H9 (cell line): Measurements from ENCODE around the gene CTXN3. TPM values are rescaled to one million over a fixed set of nuclear protein-coding genes. Genes with fewer than 3 reads are reported as not detected.

ENCODE experiments used
- DNase-seq: peaks from one replicate; pipeline ENCODE4 v3.0.0-alpha.2; 2017
- H2AFZ ChIP-seq: one replicate; pipeline ENCODE4 v1.6.1; 2013; ENCODE audit warnings: mild to moderate bottlenecking, low read length, control low read depth, moderate library complexity
- H2AK5ac ChIP-seq: 2 replicates; pipeline ENCODE4 v1.6.1; 2013; ENCODE audit warnings: low read length, control low read depth, mixed read lengths; ENCODE audit not compliant: insufficient read length
- H2BK120ac ChIP-seq: one replicate; pipeline ENCODE4 v1.6.1; 2013; ENCODE audit warnings: low read depth, mild to moderate bottlenecking, low read length, control low read depth, inconsistent platforms; ENCODE audit not compliant: poor library complexity, severe bottlenecking
- H2BK12ac ChIP-seq: 2 replicates; pipeline ENCODE4 v1.6.1; 2013; ENCODE audit warnings: low read length, control low read depth, mixed read lengths, low read depth; ENCODE audit not compliant: insufficient read length
- H2BK15ac ChIP-seq: 2 replicates; pipeline ENCODE4 v1.6.1; 2013; ENCODE audit warnings: low read depth, low read length, control low read depth
- H2BK20ac ChIP-seq: one replicate; pipeline ENCODE4 v1.6.1; 2013; ENCODE audit warnings: low read depth, mild to moderate bottlenecking, low read length, control low read depth, inconsistent platforms; ENCODE audit not compliant: poor library complexity, severe bottlenecking
- H2BK5ac ChIP-seq: 2 replicates; pipeline ENCODE4 v1.6.1; 2013; ENCODE audit warnings: low read length, control low read depth, mixed read lengths; ENCODE audit not compliant: insufficient read length
- H3K14ac ChIP-seq: 2 replicates; pipeline ENCODE4 v1.6.1; 2013; ENCODE audit warnings: low read length, control low read depth; ENCODE audit not compliant: insufficient read depth
- H3K18ac ChIP-seq: 2 replicates; pipeline ENCODE4 v1.6.1; 2013; ENCODE audit warnings: low read depth, mild to moderate bottlenecking, mixed read lengths, low read length, control low read depth; ENCODE audit not compliant: insufficient read length
- H3K23ac ChIP-seq: 2 replicates; pipeline ENCODE4 v1.6.1; 2013; ENCODE audit warnings: low read length, control low read depth, mixed read lengths, low read depth; ENCODE audit not compliant: insufficient read length
- H3K23me2 ChIP-seq: 2 replicates; pipeline ENCODE4 v1.6.1; 2013; ENCODE audit warnings: low read depth, mild to moderate bottlenecking, mixed read lengths, low read length, control low read depth; ENCODE audit not compliant: insufficient read length, poor library complexity, severe bottlenecking
- H3K27ac ChIP-seq: 2 replicates; pipeline ENCODE4 v1.5.1; 2013; ENCODE audit warnings: low read length, control low read depth, mixed read lengths, low read depth; ENCODE audit not compliant: insufficient read length
- H3K27me3 ChIP-seq: 2 replicates; pipeline ENCODE4 v1.6.1; 2013; ENCODE audit warnings: low read length, control low read depth, inconsistent platforms; ENCODE audit not compliant: insufficient read depth
- H3K4ac ChIP-seq: 2 replicates; pipeline ENCODE4 v1.6.1; 2013; ENCODE audit warnings: low read depth, mild to moderate bottlenecking, control low read depth, inconsistent platforms, low read length, moderate library complexity
- H3K4me1 ChIP-seq: 2 replicates; pipeline ENCODE4 v1.6.1; 2013; ENCODE audit warnings: low read length, control low read depth, inconsistent platforms; ENCODE audit not compliant: insufficient read depth
- H3K4me2 ChIP-seq: 2 replicates; pipeline ENCODE4 v1.6.1; 2013; ENCODE audit warnings: low read length, control low read depth, mixed read lengths; ENCODE audit not compliant: insufficient read length, insufficient read depth
- H3K56ac ChIP-seq: 2 replicates; pipeline ENCODE4 v1.6.1; 2013; ENCODE audit warnings: low read depth, mild to moderate bottlenecking, mixed read lengths, low read length, control low read depth; ENCODE audit not compliant: insufficient read length
- H3K79me1 ChIP-seq: 2 replicates; pipeline ENCODE4 v1.6.1; 2013; ENCODE audit warnings: low read depth, mild to moderate bottlenecking, moderate library complexity, low read length, control low read depth, inconsistent platforms; ENCODE audit not compliant: insufficient read depth, poor library complexity, severe bottlenecking
- H3K79me2 ChIP-seq: 2 replicates; pipeline ENCODE4 v1.6.1; 2013; ENCODE audit warnings: low read length, control low read depth, inconsistent platforms; ENCODE audit not compliant: insufficient read depth
- H3K9ac ChIP-seq: 2 replicates; pipeline ENCODE4 v1.6.1; 2013; ENCODE audit warnings: low read length, control low read depth, mixed read lengths; ENCODE audit not compliant: insufficient read length; ENCODE audit errors: extremely low read depth
- H3K9me3 ChIP-seq: one replicate; pipeline ENCODE4 v1.6.1; 2013; ENCODE audit warnings: low read depth, low read length, inconsistent platforms; ENCODE audit not compliant: control insufficient read depth
- H3T11ph ChIP-seq: one replicate; pipeline ENCODE4 v1.6.1; 2013; ENCODE audit warnings: mild to moderate bottlenecking, low read length, control low read depth, inconsistent platforms
- H4K20me1 ChIP-seq: one replicate; pipeline ENCODE4 v1.6.1; 2013; ENCODE audit not compliant: control insufficient read depth, insufficient read length, insufficient read depth
- H4K5ac ChIP-seq: 2 replicates; pipeline ENCODE4 v1.6.1; 2013; ENCODE audit warnings: low read depth, mild to moderate bottlenecking, mixed read lengths, low read length, control low read depth; ENCODE audit not compliant: insufficient read length
- H4K8ac ChIP-seq: replicated peaks from 2 replicates; pipeline ENCODE4 v1.6.1; 2013; ENCODE audit warnings: low read length, control low read depth, mixed read lengths, low read depth; ENCODE audit not compliant: insufficient read length
- H4K91ac ChIP-seq: 2 replicates; pipeline ENCODE4 v1.6.1; 2013; ENCODE audit warnings: low read depth, mild to moderate bottlenecking, moderate library complexity, mixed read lengths, low read length, control low read depth; ENCODE audit not compliant: insufficient read length
- H3K27ac Mint-ChIP-seq, 3 experiments: 2 replicates in 2 of 3; 3 replicates in 1 of 3; pipeline ENCODE4 v1.8.0; 2020 to 2021; ENCODE audit warnings: mixed read lengths in 3 of 3, mild to moderate bottlenecking in 1 of 3, moderate library complexity in 1 of 3
- H3K27me3 Mint-ChIP-seq: 2 replicates; pipeline ENCODE4 v1.8.0; 2021; ENCODE audit warnings: low read depth, mild to moderate bottlenecking, moderate library complexity, mixed read lengths
- H3K36me3 Mint-ChIP-seq, 3 experiments: 2 replicates in 2 of 3; 3 replicates in 1 of 3; pipeline ENCODE4 v1.8.0; 2020 to 2021; ENCODE audit warnings: low read depth in 3 of 3, mixed read lengths in 3 of 3; ENCODE audit not compliant: insufficient read depth in 1 of 3
- H3K4me1 Mint-ChIP-seq, 2 experiments: 2 replicates each; pipeline ENCODE4 v1.8.0; 2020; ENCODE audit warnings: mixed read lengths in 2 of 2
- H3K4me3 Mint-ChIP-seq, 2 experiments: 2 replicates in 1 of 2; 3 replicates in 1 of 2; pipeline ENCODE4 v1.8.0; 2020 to 2021; ENCODE audit warnings: mild to moderate bottlenecking in 2 of 2, mixed read lengths in 2 of 2, moderate library complexity in 1 of 2
- H3K9me3 Mint-ChIP-seq, 2 experiments: 2 replicates in 1 of 2; 3 replicates in 1 of 2; pipeline ENCODE4 v1.8.0; 2020; ENCODE audit warnings: mild to moderate bottlenecking in 2 of 2, mixed read lengths in 2 of 2, moderate library complexity in 1 of 2
- CTCF ChIP-seq: fragments of 200-600 bp; sonication (generic); conservative IDR thresholded peaks from 3 replicates; pipeline ENCODE4 v1.8.0; 2021; ENCODE audit warnings: antibody characterized with exemption, mild to moderate bottlenecking
- WGBS: extraction: QIAGEN DNeasy Blood & Tissue Kit; methylation state at CpG from one replicate; pipeline ENCODE4 v1.1.7; 2013; ENCODE audit warnings: missing lambda C conversion rate, low lambda C conversion rate, mixed read lengths; ENCODE audit not compliant: insufficient read length; ENCODE audit errors: extremely low coverage; 5-methylcytosine and 5-hydroxymethylcytosine counted together
- total RNA-seq: library from RNA; stranded (reverse); gene quantifications from 2 replicates; pipeline ENCODE4 v1.2.1, GENCODE V29; 2021

Gene CTXN3
- total RNA-seq, 1 experiment from 2014 or later, result not detected

GRCh38 chr5:127599320-127599719 is 49.6 kb upstream of the CTXN3 start:
- DNase-seq, result no peak
- Mint-ChIP-seq H3K27me3 (no peaks in the 10 kb centered on the region; the same call in 1 of the 2 replicates), H3K4me1 (peaks cover 25 to 26% of the 10 kb centered on the region in 2 experiments), H3K4me3 (no peak overlapping the region), H3K9me3 (no peaks in the 10 kb centered on the region), H3K27ac (no peak overlapping the region), H3K36me3 (no peaks in the 10 kb centered on the region)
- no peak overlapping the region for H2BK20ac ChIP-seq
- no peak overlapping the region for H3K56ac ChIP-seq
- no peaks in the 10 kb centered on the region for H3K79me2 ChIP-seq
- no peak overlapping the region for H3K9ac ChIP-seq
- H3K4ac ChIP-seq, result no peak overlapping the region
- H2AFZ ChIP-seq, result no peak overlapping the region
- H3K27ac ChIP-seq, result no peak overlapping the region
- H3K23me2 ChIP-seq, result no peaks in the 10 kb centered on the region
- no peak overlapping the region for H3K23ac ChIP-seq
- no peak overlapping the region for H3T11ph ChIP-seq
- no peaks in the 10 kb centered on the region for H3K9me3 ChIP-seq
- no peak for TF ChIP-seq CTCF
- H3K14ac ChIP-seq, result no peak overlapping the region
- H2BK15ac ChIP-seq, result no peak overlapping the region
- no peak overlapping the region for H2BK12ac ChIP-seq
- no peak overlapping the region for H3K18ac ChIP-seq
- H2BK120ac ChIP-seq, result no peak overlapping the region
- H4K8ac ChIP-seq, result no peak overlapping the region
- no peaks in the 10 kb centered on the region for H3K79me1 ChIP-seq
- no peak overlapping the region for H4K91ac ChIP-seq
- peaks cover 8% of the 10 kb centered on the region; the same call in 1 of the 2 replicates for H3K4me1 ChIP-seq
- no peak overlapping the region for H2AK5ac ChIP-seq
- H3K27me3 ChIP-seq, result no peaks in the 10 kb centered on the region
- H4K5ac ChIP-seq, result no peak overlapping the region
- H3K4me2 ChIP-seq, result no peak overlapping the region
- no peak overlapping the region for H2BK5ac ChIP-seq
- no peaks in the 10 kb centered on the region for H4K20me1 ChIP-seq
- WGBS, result no CpG with 5 or more reads among the region's 3 CpGs
